Measurements from ENCODE around the gene DKK3. TPM values are rescaled to one million over a fixed set of nuclear protein-coding genes. Genes with fewer than 3 reads are reported as not detected.

Gene DKK3
- total and polyA plus RNA-seq, 2 experiments from 2014 or later = 16.8 to 31.1 TPM

DNA sequence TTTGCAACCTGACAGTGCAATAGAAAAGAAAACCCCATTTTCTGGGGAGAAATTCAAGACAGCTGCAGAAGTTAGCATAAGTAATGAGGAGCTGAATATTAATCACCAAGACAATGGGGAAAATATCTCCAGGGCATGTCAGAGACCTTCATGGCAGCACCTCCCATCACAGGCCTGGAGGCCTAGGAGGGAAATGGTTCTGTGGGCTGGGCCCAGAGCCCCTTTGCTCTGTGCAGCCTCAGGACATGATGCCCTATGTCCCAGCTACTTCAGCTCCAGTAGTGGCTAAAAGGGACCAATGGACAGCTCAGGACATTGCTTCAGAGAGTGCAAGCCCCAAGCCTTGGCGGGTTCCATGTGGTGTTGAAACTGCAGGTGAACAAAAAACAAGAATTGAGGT is 14.6 kb upstream of the DKK3 start (continued):
- TF ChIP-seq, protein P1, sequence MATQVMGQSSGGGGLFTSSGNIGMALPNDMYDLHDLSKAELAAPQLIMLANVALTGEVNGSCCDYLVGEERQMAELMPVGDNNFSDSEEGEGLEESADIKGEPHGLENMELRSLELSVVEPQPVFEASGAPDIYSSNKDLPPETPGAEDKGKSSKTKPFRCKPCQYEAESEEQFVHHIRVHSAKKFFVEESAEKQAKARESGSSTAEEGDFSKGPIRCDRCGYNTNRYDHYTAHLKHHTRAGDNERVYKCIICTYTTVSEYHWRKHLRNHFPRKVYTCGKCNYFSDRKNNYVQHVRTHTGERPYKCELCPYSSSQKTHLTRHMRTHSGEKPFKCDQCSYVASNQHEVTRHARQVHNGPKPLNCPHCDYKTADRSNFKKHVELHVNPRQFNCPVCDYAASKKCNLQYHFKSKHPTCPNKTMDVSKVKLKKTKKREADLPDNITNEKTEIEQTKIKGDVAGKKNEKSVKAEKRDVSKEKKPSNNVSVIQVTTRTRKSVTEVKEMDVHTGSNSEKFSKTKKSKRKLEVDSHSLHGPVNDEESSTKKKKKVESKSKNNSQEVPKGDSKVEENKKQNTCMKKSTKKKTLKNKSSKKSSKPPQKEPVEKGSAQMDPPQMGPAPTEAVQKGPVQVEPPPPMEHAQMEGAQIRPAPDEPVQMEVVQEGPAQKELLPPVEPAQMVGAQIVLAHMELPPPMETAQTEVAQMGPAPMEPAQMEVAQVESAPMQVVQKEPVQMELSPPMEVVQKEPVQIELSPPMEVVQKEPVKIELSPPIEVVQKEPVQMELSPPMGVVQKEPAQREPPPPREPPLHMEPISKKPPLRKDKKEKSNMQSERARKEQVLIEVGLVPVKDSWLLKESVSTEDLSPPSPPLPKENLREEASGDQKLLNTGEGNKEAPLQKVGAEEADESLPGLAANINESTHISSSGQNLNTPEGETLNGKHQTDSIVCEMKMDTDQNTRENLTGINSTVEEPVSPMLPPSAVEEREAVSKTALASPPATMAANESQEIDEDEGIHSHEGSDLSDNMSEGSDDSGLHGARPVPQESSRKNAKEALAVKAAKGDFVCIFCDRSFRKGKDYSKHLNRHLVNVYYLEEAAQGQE (IDR thresholded peaks at IDR 0.05; ENCODE audit: unreplicated experiment) = no peak
- TF ChIP-seq, protein P2, sequence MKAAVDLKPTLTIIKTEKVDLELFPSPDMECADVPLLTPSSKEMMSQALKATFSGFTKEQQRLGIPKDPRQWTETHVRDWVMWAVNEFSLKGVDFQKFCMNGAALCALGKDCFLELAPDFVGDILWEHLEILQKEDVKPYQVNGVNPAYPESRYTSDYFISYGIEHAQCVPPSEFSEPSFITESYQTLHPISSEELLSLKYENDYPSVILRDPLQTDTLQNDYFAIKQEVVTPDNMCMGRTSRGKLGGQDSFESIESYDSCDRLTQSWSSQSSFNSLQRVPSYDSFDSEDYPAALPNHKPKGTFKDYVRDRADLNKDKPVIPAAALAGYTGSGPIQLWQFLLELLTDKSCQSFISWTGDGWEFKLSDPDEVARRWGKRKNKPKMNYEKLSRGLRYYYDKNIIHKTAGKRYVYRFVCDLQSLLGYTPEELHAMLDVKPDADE (IDR thresholded peaks at IDR 0.05) = no peak
- TF ChIP-seq, protein P3, sequence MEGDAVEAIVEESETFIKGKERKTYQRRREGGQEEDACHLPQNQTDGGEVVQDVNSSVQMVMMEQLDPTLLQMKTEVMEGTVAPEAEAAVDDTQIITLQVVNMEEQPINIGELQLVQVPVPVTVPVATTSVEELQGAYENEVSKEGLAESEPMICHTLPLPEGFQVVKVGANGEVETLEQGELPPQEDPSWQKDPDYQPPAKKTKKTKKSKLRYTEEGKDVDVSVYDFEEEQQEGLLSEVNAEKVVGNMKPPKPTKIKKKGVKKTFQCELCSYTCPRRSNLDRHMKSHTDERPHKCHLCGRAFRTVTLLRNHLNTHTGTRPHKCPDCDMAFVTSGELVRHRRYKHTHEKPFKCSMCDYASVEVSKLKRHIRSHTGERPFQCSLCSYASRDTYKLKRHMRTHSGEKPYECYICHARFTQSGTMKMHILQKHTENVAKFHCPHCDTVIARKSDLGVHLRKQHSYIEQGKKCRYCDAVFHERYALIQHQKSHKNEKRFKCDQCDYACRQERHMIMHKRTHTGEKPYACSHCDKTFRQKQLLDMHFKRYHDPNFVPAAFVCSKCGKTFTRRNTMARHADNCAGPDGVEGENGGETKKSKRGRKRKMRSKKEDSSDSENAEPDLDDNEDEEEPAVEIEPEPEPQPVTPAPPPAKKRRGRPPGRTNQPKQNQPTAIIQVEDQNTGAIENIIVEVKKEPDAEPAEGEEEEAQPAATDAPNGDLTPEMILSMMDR (conservative IDR thresholded peaks at IDR 0.05; ENCODE audit: low read depth in 2 of 2) = no peak

DNA sequence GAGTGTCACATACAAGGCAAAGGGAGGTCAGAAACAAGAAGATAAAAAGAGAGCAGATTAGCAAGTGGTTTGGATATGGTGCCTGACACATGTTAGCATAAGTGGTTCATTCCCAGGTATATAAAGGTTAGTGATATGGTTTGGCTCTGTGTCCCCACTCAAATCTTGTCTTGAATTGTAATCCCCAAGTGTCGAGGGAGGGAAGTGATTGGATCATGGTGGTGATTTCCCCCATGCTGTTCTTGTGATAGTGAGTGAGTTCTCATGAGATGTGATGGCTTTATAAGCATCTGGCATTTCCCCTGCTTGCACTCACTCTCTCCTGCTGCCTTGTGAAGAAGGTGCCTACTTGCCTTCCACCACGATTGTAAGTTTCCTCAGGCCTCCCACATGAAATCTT is 12.1 kb upstream of the DKK3 start:
- Histone ChIP-seq H3K4me2 (no peak overlapping the region), H3K4me3 (no peak overlapping the region), H3K27me3 (ENCODE audit: insufficient read depth) (no peaks in the 10 kb centered on the region), H2AFZ (no peak overlapping the region), H3K27ac (ENCODE audit: low read depth) (no peak overlapping the region), H3K4me1 (ENCODE audit: insufficient read depth) (no peaks in the 10 kb centered on the region), H3K36me3 (ENCODE audit: insufficient read depth) (no peaks in the 10 kb centered on the region), H3K79me2 (replicated peaks; ENCODE audit: insufficient read depth) (no peaks in the 10 kb centered on the region), H4K20me1 (replicated peaks; ENCODE audit: insufficient read depth) (no peaks in the 10 kb centered on the region), H3F3A (replicated peaks; ENCODE audit: low read depth) (no peaks in the 10 kb centered on the region), H3K9me2 (ENCODE audit: insufficient read depth) (no peaks in the 10 kb centered on the region; the same call in 1 of the 2 replicates)
- Mint-ChIP-seq H3K27me3 (ENCODE audit: insufficient read depth, low read depth, poor library complexity) (peaks cover 2% of the 10 kb centered on the region), H3K27ac (no peak overlapping the region), H3K9me3 (peaks cover 26% of the 10 kb centered on the region), H3K4me1 (no peaks in the 10 kb centered on the region), H3K36me3 (ENCODE audit: low read depth) (peaks cover 15% of the 10 kb centered on the region), H3K4me3 (no peak overlapping the region)
- DNase-seq (ENCODE audit: low spot score) = no peak
- no peak for ATAC-seq
- no peak for TF ChIP-seq ZNF114 (CRISPR knock-in tag; IDR thresholded peaks at IDR 0.05)
- TF ChIP-seq, protein P4, sequence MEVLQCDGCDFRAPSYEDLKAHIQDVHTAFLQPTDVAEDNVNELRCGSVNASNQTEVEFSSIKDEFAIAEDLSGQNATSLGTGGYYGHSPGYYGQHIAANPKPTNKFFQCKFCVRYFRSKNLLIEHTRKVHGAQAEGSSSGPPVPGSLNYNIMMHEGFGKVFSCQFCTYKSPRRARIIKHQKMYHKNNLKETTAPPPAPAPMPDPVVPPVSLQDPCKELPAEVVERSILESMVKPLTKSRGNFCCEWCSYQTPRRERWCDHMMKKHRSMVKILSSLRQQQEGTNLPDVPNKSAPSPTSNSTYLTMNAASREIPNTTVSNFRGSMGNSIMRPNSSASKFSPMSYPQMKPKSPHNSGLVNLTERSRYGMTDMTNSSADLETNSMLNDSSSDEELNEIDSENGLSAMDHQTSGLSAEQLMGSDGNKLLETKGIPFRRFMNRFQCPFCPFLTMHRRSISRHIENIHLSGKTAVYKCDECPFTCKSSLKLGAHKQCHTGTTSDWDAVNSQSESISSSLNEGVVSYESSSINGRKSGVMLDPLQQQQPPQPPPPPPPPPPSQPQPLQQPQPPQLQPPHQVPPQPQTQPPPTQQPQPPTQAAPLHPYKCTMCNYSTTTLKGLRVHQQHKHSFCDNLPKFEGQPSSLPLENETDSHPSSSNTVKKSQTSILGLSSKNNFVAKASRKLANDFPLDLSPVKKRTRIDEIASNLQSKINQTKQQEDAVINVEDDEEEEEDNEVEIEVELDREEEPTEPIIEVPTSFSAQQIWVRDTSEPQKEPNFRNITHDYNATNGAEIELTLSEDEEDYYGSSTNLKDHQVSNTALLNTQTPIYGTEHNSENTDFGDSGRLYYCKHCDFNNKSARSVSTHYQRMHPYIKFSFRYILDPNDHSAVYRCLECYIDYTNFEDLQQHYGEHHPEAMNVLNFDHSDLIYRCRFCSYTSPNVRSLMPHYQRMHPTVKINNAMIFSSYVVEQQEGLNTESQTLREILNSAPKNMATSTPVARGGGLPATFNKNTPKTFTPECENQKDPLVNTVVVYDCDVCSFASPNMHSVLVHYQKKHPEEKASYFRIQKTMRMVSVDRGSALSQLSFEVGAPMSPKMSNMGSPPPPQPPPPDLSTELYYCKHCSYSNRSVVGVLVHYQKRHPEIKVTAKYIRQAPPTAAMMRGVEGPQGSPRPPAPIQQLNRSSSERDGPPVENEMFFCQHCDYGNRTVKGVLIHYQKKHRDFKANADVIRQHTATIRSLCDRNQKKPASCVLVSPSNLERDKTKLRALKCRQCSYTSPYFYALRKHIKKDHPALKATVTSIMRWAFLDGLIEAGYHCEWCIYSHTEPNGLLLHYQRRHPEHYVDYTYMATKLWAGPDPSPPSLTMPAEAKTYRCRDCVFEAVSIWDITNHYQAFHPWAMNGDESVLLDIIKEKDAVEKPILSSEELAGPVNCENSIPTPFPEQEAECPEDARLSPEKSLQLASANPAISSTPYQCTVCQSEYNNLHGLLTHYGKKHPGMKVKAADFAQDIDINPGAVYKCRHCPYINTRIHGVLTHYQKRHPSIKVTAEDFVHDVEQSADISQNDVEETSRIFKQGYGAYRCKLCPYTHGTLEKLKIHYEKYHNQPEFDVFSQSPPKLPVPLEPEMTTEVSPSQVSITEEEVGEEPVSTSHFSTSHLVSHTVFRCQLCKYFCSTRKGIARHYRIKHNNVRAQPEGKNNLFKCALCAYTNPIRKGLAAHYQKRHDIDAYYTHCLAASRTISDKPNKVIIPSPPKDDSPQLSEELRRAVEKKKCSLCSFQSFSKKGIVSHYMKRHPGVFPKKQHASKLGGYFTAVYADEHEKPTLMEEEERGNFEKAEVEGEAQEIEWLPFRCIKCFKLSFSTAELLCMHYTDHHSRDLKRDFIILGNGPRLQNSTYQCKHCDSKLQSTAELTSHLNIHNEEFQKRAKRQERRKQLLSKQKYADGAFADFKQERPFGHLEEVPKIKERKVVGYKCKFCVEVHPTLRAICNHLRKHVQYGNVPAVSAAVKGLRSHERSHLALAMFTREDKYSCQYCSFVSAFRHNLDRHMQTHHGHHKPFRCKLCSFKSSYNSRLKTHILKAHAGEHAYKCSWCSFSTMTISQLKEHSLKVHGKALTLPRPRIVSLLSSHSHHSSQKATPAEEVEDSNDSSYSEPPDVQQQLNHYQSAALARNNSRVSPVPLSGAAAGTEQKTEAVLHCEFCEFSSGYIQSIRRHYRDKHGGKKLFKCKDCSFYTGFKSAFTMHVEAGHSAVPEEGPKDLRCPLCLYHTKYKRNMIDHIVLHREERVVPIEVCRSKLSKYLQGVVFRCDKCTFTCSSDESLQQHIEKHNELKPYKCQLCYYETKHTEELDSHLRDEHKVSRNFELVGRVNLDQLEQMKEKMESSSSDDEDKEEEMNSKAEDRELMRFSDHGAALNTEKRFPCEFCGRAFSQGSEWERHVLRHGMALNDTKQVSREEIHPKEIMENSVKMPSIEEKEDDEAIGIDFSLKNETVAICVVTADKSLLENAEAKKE (CRISPR knock-in tag; IDR thresholded peaks at IDR 0.05) = no peak
- no peak for TF ChIP-seq NANOG (IDR thresholded peaks at IDR 0.05; ENCODE audit: borderline replicate concordance)
- TF ChIP-seq ZNF331 (CRISPR knock-in tag; IDR thresholded peaks at IDR 0.05; ENCODE audit: low read depth) = no peak
- no peak for TF ChIP-seq CREB1 (CRISPR knock-in tag; IDR thresholded peaks at IDR 0.05; ENCODE audit: low read depth)
- TF ChIP-seq JUNB (IDR thresholded peaks at IDR 0.05; ENCODE audit: unreplicated experiment) = no peak
- TF ChIP-seq POLR2AphosphoS5 (IDR thresholded peaks at IDR 0.05; ENCODE audit: low read depth) = no peak
- no peak for TF ChIP-seq STAT1 (IDR thresholded peaks at IDR 0.05; ENCODE audit: unreplicated experiment)
- no peak for TF ChIP-seq EZH2 (IDR thresholded peaks at IDR 0.05; ENCODE audit: low read depth, unreplicated experiment)
